ENCODE results near the gene TP53INP2. TPM values are rescaled to one million over a fixed set of nuclear protein-coding genes. Genes with fewer than 3 reads are reported as not detected.
A peak's percentile ranks its signal among the peaks of the same experiment; 100 is the strongest.

TP53INP2 gene
- total and polyA plus RNA-seq, 2 of the 4 experiments (the other 2 are of a cell fraction), result 1.3 to 7.4 TPM

- Histone ChIP-seq H3K14ac (replicated peaks; ENCODE audit: low read depth, low read length) (peak overlapping the region; percentile 84), H2AK5ac (ENCODE audit: low read depth, low read length) (peak overlapping the region; percentile 83), H3K36me3 (ENCODE audit: control insufficient read depth, insufficient read depth, low read length) (peaks cover 25% of the 10 kb centered on the region), H2BK20ac (ENCODE audit: low read depth, low read length) (peak overlapping the region; percentile 50; the same call in 1 of the 2 replicates), H4K8ac (ENCODE audit: low read depth in 2 of 2, low read length in 2 of 2) (peak overlapping the region in 1 of 2 experiments; percentile 61; a peak in 1 of 4 replicates), H3K56ac (ENCODE audit: extremely low read depth, insufficient read depth, low read length) (no peak overlapping the region; the same call in 1 of the 2 replicates), H3K27ac (ENCODE audit: insufficient read depth, low read length) (no peak overlapping the region), H3K27me3 (ENCODE audit: control insufficient read depth, insufficient read depth, low read length) (no peaks in the 10 kb centered on the region), H3K4ac (ENCODE audit: low read depth, low read length) (peak overlapping the region; percentile 82), H3K23ac (ENCODE audit: low read depth, low read length) (peak overlapping the region; percentile 44), H3K4me2 (ENCODE audit: low read depth, low read length) (peak overlapping the region; percentile 79), H3K4me3 (ENCODE audit: insufficient read depth, low read depth, low read length) (no peak overlapping the region), H3K9me1 (ENCODE audit: insufficient read depth, low read length) (peaks cover 34% of the 10 kb centered on the region), H3K9ac (ENCODE audit: low read depth, low read length) (peak overlapping the region; percentile 34), H2AFZ (replicated peaks; ENCODE audit: low read length, poor library complexity) (peak overlapping the region; percentile 97), H3K18ac (ENCODE audit: low read depth, low read length) (no peak overlapping the region), H3K4me1 (ENCODE audit: control insufficient read depth, insufficient read depth, low read length) (peaks cover 21% of the 10 kb centered on the region), H4K5ac (ENCODE audit: low read depth, low read length) (peak overlapping the region; percentile 28; the same call in 1 of the 2 replicates), H2BK15ac (ENCODE audit: low read depth, low read length) (peak overlapping the region; percentile 37; the same call in 1 of the 3 replicates), H3K9me3 (ENCODE audit: control insufficient read depth, insufficient read depth, low read length) (no peaks in the 10 kb centered on the region), H4K91ac (ENCODE audit: insufficient read depth, low read depth, low read length) (peak overlapping the region; percentile 32), H3K79me1 (ENCODE audit: low read depth in 1 of 2, low read length in 2 of 2) (peaks cover 0 to 60% of the 10 kb centered on the region in 2 experiments; a peak in 2 of 4 replicates), H2BK5ac (ENCODE audit: low read depth, low read length, poor library complexity, severe bottlenecking) (no peak overlapping the region), H4K20me1 (ENCODE audit: insufficient read depth, low read length) (peaks cover 26% of the 10 kb centered on the region; the same call in 1 of the 2 replicates), H2BK120ac (ENCODE audit: low read depth, low read length) (peak overlapping the region; percentile 19; the same call in 1 of the 2 replicates), H2AK9ac (replicated peaks; ENCODE audit: low read depth, low read length, poor library complexity) (peak overlapping the region; percentile 83)
- in situ Hi-C loops (cut with MboI; ENCODE audit: low sequenced_read_pairs) (loop anchor here (10.0 kb wide), 1 partner anchor 406 kb away; the partner anchor contains the start of gene AHCY), intact Hi-C loops (cut with micrococcal nuclease) (no loop called here), dilution Hi-C loops (cut with HindIII; ENCODE audit: low sequenced_read_pairs, unreplicated experiment) (no loop called here)
- ChIA-PET CTCF (interaction anchor here (0.8 to 1.3 kb wide), 2 partner anchors 59 to 185 kb away, joined by 3 to 4 read pairs; no protein-coding TSS in a partner anchor), POLR2A (ENCODE audit: unreplicated experiment) (no interaction called here)
- no peak for ATAC-seq (ENCODE audit: low read depth)
- BruUV-seq (replicated peaks), result no TSS peak
- TF ChIP-seq SMC3 (IDR thresholded peaks at IDR 0.05; ENCODE audit: low read depth, low read length) (no peak), NFE2L2 (IDR thresholded peaks at IDR 0.05; ENCODE audit: low read depth, low read length) (no peak), CTCF (conservative IDR thresholded peaks at IDR 0.05; ENCODE audit: low read depth, low read length) (no peak), MXI1 (IDR thresholded peaks at IDR 0.05; ENCODE audit: borderline replicate concordance, low read depth, low read length) (no peak), CHD1 (IDR thresholded peaks at IDR 0.05; ENCODE audit: low read depth, low read length) (no peak), ELK1 (IDR thresholded peaks at IDR 0.05; ENCODE audit: borderline replicate concordance, low read depth, low read length) (no peak), POLR2A (IDR thresholded peaks at IDR 0.05; ENCODE audit: low read depth, low read length) (no peak; the same call in 1 of the 2 replicates), FOS (IDR thresholded peaks at IDR 0.05; ENCODE audit: low read depth, low read length) (no peak), CEBPB (IDR thresholded peaks at IDR 0.05; ENCODE audit: low read depth, low read length) (no peak), RCOR1 (IDR thresholded peaks at IDR 0.05; ENCODE audit: insufficient replicate concordance, low read length) (no peak), BHLHE40 (IDR thresholded peaks at IDR 0.05; ENCODE audit: low read depth, low read length) (no peak), RAD21 (IDR thresholded peaks at IDR 0.05; ENCODE audit: low read length) (no peak), MAFK (IDR thresholded peaks at IDR 0.05; ENCODE audit: low read depth, low read length) (no peak)
- DNase-seq, result no peak
These were observed 6.4 kb downstream of the TP53INP2 start for GRCh38 chr20:34710568-34710839.
